ENCODE data around the gene DCTPP1. TPM values are rescaled to one million over a fixed set of nuclear protein-coding genes. Genes with fewer than 3 reads are reported as not detected.

DCTPP1 gene
- total and polyA plus RNA-seq, 9 of the 15 experiments (the other 6 are each of a cell fraction or from before 2014, with no cell fraction given), result 45.0 to 132 (median 80.6) TPM

DNA sequence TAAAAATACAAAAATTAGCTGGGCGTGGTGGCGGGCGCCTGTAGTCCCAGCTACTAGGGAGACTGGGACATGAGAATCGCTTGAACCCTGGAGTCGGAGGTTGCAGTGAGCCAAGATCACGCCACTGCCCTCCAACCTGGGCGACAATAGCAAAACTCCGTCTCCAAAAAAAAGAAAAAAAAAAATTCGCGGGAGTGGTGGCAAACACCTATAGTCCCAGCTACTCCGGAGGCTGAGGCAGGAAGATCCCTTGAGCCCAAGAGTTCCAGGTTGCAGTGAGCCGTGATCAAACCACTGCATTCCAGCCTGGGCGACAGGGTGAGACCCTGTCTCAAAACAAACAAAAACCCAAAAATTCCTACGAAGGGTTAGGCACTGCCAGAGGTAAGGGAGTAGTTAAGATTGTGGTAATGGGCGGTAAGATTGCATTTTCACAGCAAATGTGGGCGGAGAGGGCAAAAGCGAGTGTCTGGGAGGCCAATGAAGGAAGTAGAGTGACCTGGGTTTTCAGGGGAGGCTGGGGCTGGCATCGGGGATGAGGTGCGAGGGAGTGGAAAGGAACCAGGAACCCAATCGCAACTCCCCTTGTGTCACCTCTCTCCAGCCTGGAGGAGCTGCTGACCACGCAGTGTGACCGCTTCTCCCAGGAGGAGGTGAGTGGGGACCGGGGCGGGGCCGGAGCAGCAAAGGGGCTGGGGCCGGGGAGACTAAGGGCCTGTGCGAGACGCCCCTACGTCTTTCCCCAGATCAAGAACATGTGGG is 52.6 kb downstream of the DCTPP1 start:
- Histone ChIP-seq H3K27me3 (ENCODE audit: control insufficient read depth in 2 of 2, insufficient read depth in 2 of 2, low read length in 2 of 2) (no peaks in the 10 kb centered on the region), H3K79me2 (ENCODE audit: control insufficient read depth, insufficient read depth, low read length) (peaks cover 16% of the 10 kb centered on the region), H3K27ac (ENCODE audit: extremely low read depth, low read depth, low read length) (peak overlapping the region; percentile 92), H3K4me1 (replicated peaks in 1 of 2; ENCODE audit: control insufficient read depth in 2 of 2, insufficient read depth in 2 of 2, low read length in 2 of 2) (peaks cover 43 to 65% of the 10 kb centered on the region in 2 experiments), H4K20me1 (replicated peaks; ENCODE audit: control insufficient read depth, insufficient read depth, low read length) (no peaks in the 10 kb centered on the region), H3K4me3 (peak overlapping the region; percentile 55), H3K36me3 (ENCODE audit: control insufficient read depth, insufficient read depth, low read length) (peaks cover 7% of the 10 kb centered on the region; the same call in 1 of the 3 replicates), H3K9me3 (replicated peaks; ENCODE audit: control insufficient read depth, insufficient read depth, low read depth, low read length) (no peaks in the 10 kb centered on the region), H3K9me1 (ENCODE audit: control insufficient read depth, insufficient read depth, low read length) (no peaks in the 10 kb centered on the region), H3K4me2 (ENCODE audit: insufficient read depth, low read length) (peak overlapping the region; percentile 81), H2AFZ (ENCODE audit: low read depth, low read length) (peak overlapping the region; percentile 68), H3K9ac (ENCODE audit: insufficient read depth in 1 of 2, low read depth in 2 of 2, low read length in 2 of 2) (peak overlapping the region; percentile 81 to 88)
- no peak for FAIRE-seq
- ChIA-PET POLR2A (interaction anchor here (0.6 to 2.3 kb wide), 4 partner anchors 12 to 519 kb away, joined by 3 to 6 read pairs (median 4); partner anchors contain the start of gene CTF1), CTCF (ENCODE audit: low intra/inter-chr PET ratio) (no interaction called here)
- in situ Hi-C loops (cut with MboI) (no loop called here), intact Hi-C loops (cut with micrococcal nuclease) (loop anchor here (10.0 kb wide), 1 partner anchor 312 kb away; the partner anchor contains the start of gene ALDOA)
- 36% methylated on average over 18 of the region's 29 CpGs for WGBS (ENCODE audit: insufficient coverage, low coverage, missing lambda C conversion rate)
- no TSS peak for BruUV-seq (replicated peaks)
- peak in 3 of 4 experiments; percentile 81 to 85 (median 84) for DNase-seq (ENCODE audit: extremely low read depth in 1 of 4, low spot score in 3 of 4)
- no peak for ATAC-seq
- TF ChIP-seq MEF2D (tag; conservative IDR thresholded peaks at IDR 0.05; ENCODE audit: low read depth), result 0 out of 2 replicates have a peak, but pooled peaks have one; percentile 32
- TF ChIP-seq BRD9 (IDR thresholded peaks at IDR 0.05; ENCODE audit: low read depth, partially characterized antibody), result peak; percentile 30
- TF ChIP-seq FOXA3 (CRISPR knock-in tag; conservative IDR thresholded peaks at IDR 0.05 in 1 of 2, IDR thresholded peaks at IDR 0.05 in 1 of 2), result 0 out of 4 replicates have a peak, but pooled peaks of 1 of the 2 experiments have one; percentile 31
- TF ChIP-seq MLLT1 (IDR thresholded peaks at IDR 0.05), result peak in 1 of 2 experiments; percentile 29; a peak in 1 of 4 replicates
- TF ChIP-seq ARNT (IDR thresholded peaks at IDR 0.05), result peak in 1 of 2 experiments; percentile 52; a peak in 1 of 4 replicates
- TF ChIP-seq KDM5B (IDR thresholded peaks at IDR 0.05; ENCODE audit: insufficient replicate concordance, low read depth, low read length), result no peak
- 0 out of 2 replicates have a peak, but pooled peaks have one; percentile 1 for TF ChIP-seq FOSL1 (tag; conservative IDR thresholded peaks at IDR 0.05)
- 0 out of 2 replicates have a peak, but pooled peaks have one; percentile 25 for TF ChIP-seq NR1H2 (CRISPR knock-in tag; IDR thresholded peaks at IDR 0.05)
- TF ChIP-seq TEAD1 (CRISPR knock-in tag; IDR thresholded peaks at IDR 0.05), result peak in 1 of 2 experiments; percentile 59; a peak in 1 of 4 replicates
- TF ChIP-seq TAL1 (IDR thresholded peaks at IDR 0.05), result no peak
- 0 out of 4 replicates have a peak, but pooled peaks of 1 of the 2 experiments have one; percentile 2 for TF ChIP-seq RCOR1 (IDR thresholded peaks at IDR 0.05; ENCODE audit: borderline replicate concordance in 1 of 2, low read depth in 2 of 2, low read length in 2 of 2)
- TF ChIP-seq FOXJ3 (CRISPR knock-in tag; IDR thresholded peaks at IDR 0.05), result no peak
- TF ChIP-seq SUPT5H (IDR thresholded peaks at IDR 0.05), result 0 out of 2 replicates have a peak, but pooled peaks have one; percentile 61
- TF ChIP-seq EP400 (IDR thresholded peaks at IDR 0.05), result peak; percentile 16; the same call in 1 of the 2 replicates

Measured in K562 (cell line).